Activated CD8-positive, alpha-beta memory T cell treated with anti-CD3 and anti-CD28 coated beads, Interleukin-2, amount 50 U/mL, for 4 hours (primary cell): Measurements from ENCODE around the gene ARHGEF4.
"Not testable (repeated sequence)": the region's sequence is repeated elsewhere in the genome, so short reads cannot be mapped to it uniquely, and the experiment has no call there.

Source experiments
- DNase-seq: peaks from one replicate; pipeline ENCODE4 v3.0.0-alpha.2; 2020

ARHGEF4 gene

GRCh38 chr2:130977461-130978050, 140.8 kb downstream of the ARHGEF4 start:
- no peak for DNase-seq

DNA sequence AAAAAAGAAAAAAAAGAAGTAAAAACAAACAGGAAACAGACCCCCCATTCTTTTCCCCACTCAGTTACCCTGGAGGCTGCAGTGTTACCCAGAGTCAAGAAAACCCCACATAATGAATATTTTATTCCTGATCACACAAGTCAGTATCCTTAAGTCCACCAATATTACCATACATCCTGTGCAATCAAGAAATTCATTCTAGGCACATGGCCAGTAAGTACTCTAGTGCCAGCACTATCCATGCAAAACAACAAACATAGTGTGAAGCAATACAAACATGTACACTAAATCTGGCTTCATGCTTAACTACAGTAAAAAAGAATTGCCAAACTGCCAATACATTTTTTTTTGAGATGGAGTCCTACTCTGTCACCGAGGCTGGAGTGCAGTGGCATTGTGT, 145.0 kb downstream of the ARHGEF4 start:
- DNase-seq: no peak

DNA sequence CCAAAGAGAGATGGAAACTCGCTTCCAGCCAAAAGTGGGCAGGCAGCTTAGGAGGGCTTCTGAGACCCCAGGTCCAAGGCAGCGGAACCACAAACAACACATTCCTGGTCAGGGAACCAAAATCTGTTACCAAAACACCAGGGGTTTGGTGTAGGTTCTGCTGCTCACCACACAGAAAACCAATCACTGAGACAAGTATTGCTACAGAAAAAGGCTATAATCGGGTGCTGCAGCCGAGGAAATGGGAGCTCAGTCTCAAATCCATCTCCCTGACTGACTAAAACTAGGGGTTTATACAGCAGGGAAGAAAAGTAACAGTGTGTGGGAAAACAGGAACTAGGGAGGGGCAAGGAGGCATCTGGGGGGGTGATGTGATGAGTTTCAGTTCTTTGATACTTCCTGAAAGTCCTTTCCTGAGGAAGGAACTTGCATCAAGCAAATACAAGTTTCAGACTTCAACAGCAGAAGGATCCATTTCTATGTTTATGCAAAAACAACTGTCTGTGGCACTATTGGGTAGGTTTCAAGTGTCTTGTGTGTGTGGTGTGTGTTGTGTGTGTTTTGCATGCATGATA, 148.6 kb downstream of the ARHGEF4 start:
- DNase-seq: no peak

- DNase-seq: no peak
These were observed 149.3 kb downstream of the ARHGEF4 start for GRCh38 chr2:130985831-130986649.

GRCh38 chr2:130986890-130987493, 150.3 kb downstream of the ARHGEF4 start:
- no peak for DNase-seq

DNA sequence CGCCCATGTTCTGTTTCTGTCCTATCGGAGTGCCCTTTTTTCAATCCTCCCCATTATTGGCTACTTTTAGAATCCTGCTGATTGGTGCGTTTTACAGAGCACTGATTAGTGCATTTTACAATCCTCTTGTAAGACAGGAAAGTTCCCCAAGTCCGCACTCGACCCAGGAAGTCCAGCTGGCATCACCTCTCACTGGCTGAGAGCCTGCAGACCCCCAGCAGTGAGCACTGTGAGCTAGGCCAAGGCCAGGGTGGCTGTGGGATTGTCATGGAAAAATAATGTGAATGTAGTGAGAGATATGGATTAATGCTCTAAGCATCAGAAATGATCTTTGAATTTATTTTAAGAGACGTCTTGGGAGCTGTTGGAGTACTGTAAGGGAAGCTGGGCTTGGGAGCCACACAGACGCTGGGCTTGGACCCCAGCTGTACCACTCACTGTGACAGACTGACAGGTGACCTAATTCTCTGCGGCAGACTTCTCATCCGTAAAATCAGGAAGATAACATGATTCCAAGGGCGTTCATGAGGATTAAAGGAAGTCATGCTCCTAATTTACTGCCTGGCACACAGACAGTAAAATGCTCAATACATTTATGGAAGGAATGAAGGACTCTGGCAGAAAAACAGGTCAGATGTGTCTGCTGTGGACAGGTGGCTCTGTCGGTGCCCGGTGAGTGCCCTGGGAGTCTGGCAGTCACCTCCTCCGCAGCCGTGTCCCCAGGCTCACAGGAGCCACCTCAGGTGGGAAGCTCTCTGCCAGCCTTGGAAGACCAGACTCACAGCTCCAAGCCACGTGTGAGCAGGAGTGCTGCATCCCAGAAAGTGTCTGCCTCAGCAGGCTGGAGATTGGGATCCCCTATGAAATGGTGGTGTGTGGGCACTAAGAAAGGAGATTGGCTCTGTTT, 151.1 kb downstream of the ARHGEF4 start:
- DNase-seq: no peak

GRCh38 chr2:130991446-130991845, 154.7 kb downstream of the ARHGEF4 start:
- DNase-seq: not testable (repeated sequence)

- DNase-seq: not testable (repeated sequence)
These were observed 155.3 kb downstream of the ARHGEF4 start for GRCh38 chr2:130992003-130992402.

GRCh38 chr2:130996691-130997090, 160.0 kb downstream of the ARHGEF4 start:
- DNase-seq: no peak

- no peak for DNase-seq
These were observed 160.5 kb downstream of the ARHGEF4 start for GRCh38 chr2:130997198-130997597.

- DNase-seq: no peak
These were observed 161.8 kb downstream of the ARHGEF4 start for GRCh38 chr2:130998561-130998960.

GRCh38 chr2:131004446-131005209, 167.9 kb downstream of the ARHGEF4 start:
- no peak for DNase-seq

DNA sequence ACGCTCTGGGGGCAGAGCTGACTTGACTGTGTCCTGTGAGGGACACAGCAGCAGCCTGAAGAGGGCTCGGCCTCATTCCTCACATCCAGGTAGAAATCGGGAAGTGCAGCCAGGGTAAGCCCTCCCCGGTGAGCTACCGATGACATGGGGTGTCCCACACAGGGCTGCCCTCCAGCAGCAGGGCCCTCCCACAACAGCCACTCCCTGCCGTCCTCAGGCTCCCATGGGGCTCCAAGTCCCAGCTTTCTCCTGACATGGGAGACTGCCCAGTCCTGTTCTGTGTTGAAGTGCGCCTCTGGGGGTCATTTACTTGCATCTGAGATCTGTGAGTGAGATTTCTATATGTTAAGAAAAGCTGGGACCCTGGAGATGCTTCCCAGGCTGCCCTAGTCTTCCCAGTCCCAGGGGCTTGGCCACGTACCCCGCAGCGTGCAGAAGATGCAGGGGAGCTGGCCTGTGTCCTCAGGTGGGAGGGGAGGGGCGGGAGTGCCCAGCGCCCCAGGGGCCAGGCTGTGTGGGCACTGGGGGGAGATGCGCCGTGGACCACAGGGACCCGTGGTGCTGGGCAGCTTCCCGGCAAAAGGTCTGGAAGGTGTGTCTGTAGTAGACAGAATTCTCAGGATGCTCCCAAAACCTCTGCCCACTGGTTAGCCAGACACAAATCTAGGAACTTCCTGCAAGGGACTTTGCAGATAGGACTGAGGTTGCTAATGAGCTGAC, 168.7 kb downstream of the ARHGEF4 start:
- DNase-seq: no peak

- DNase-seq: no peak
These were observed 169.8 kb downstream of the ARHGEF4 start for GRCh38 chr2:131006561-131006960.

GRCh38 chr2:131008967-131009366, 172.3 kb downstream of the ARHGEF4 start:
- no peak for DNase-seq

GRCh38 chr2:131009713-131010475, 173.2 kb downstream of the ARHGEF4 start:
- no peak for DNase-seq

GRCh38 chr2:131010566-131010965, 173.9 kb downstream of the ARHGEF4 start:
- DNase-seq: no peak

DNA sequence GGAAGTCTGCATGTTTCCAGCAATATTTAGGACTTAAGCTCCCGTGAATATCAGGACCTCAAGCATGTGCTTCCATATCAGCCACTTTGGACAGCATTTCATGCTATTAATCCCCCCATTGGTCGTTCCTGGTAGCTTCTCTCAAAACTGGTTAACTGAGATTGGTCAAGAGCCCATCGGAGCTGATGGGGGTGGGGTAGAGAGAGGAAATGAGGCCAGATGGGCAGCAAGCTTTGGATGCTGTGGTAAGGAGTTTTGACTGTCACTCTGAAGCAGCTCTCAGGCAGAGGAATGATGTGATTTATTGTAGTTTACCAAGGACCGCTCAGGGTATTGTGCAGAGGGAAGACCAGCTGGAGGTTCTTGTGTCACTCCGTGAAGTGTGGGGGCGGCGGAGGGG, 174.8 kb downstream of the ARHGEF4 start:
- no peak for DNase-seq

- DNase-seq: no peak
These were observed 177.4 kb downstream of the ARHGEF4 start for GRCh38 chr2:131014141-131014540.

GRCh38 chr2:131015764-131016163, 179.1 kb downstream of the ARHGEF4 start:
- DNase-seq: no peak
